ENCODE measurements around the gene HMCN2.

The HMCN2 gene

GRCh38 chr9:130265431-130266235 is at the start of gene HMCN2:
Gene HMCN2 (plus strand): TSS chr9:130265760. CDS start chr9:130265879, 119 bp downstream.
- no peak for DNase-seq

- no peak for DNase-seq
Observed at GRCh38 chr9:130217838-130218237, 47.7 kb upstream of the HMCN2 start.

GRCh38 chr9:130219661-130220096 is 45.9 kb upstream of the HMCN2 start:
- no peak for DNase-seq

- no peak for DNase-seq
Observed at GRCh38 chr9:130220352-130220751, 45.2 kb upstream of the HMCN2 start.

- no peak for DNase-seq
Observed at GRCh38 chr9:130222833-130223232, 42.7 kb upstream of the HMCN2 start.

GRCh38 chr9:130225071-130225470 is 40.5 kb upstream of the HMCN2 start:
- no peak for DNase-seq

- no peak for DNase-seq
Observed at GRCh38 chr9:130225586-130225985, 40.0 kb upstream of the HMCN2 start.

GRCh38 chr9:130226112-130226511 is 39.4 kb upstream of the HMCN2 start:
- DNase-seq: no peak

- DNase-seq: no peak
Observed at GRCh38 chr9:130227833-130228232, 37.7 kb upstream of the HMCN2 start.

- no peak for DNase-seq
Observed at GRCh38 chr9:130229759-130230158, 35.8 kb upstream of the HMCN2 start.

GRCh38 chr9:130230631-130231030 is 34.9 kb upstream of the HMCN2 start:
- no peak for DNase-seq

GRCh38 chr9:130232899-130233586 is 32.5 kb upstream of the HMCN2 start:
- DNase-seq: no peak

GRCh38 chr9:130233587-130233945 is 32.0 kb upstream of the HMCN2 start:
- DNase-seq: no peak

GRCh38 chr9:130234340-130235260 is 31.0 kb upstream of the HMCN2 start:
- DNase-seq: no peak

GRCh38 chr9:130235558-130236435 is 29.8 kb upstream of the HMCN2 start:
- peak; percentile 79 for DNase-seq

GRCh38 chr9:130236436-130236985 is 29.0 kb upstream of the HMCN2 start:
- no peak for DNase-seq

- no peak for DNase-seq
Observed at GRCh38 chr9:130237076-130237475, 28.5 kb upstream of the HMCN2 start.

GRCh38 chr9:130237763-130238524 is 27.6 kb upstream of the HMCN2 start:
- DNase-seq: no peak

GRCh38 chr9:130239363-130239695 is 26.2 kb upstream of the HMCN2 start:
- no peak for DNase-seq

GRCh38 chr9:130239741-130240241 is 25.8 kb upstream of the HMCN2 start:
- DNase-seq: no peak
